Measurements from ENCODE around the gene MRPL54. TPM values are rescaled to one million over a fixed set of nuclear protein-coding genes. Genes with fewer than 3 reads are reported as not detected.

Gene MRPL54
- total RNA-seq = 35.3 and 38.3 TPM in 2 replicates

DNA sequence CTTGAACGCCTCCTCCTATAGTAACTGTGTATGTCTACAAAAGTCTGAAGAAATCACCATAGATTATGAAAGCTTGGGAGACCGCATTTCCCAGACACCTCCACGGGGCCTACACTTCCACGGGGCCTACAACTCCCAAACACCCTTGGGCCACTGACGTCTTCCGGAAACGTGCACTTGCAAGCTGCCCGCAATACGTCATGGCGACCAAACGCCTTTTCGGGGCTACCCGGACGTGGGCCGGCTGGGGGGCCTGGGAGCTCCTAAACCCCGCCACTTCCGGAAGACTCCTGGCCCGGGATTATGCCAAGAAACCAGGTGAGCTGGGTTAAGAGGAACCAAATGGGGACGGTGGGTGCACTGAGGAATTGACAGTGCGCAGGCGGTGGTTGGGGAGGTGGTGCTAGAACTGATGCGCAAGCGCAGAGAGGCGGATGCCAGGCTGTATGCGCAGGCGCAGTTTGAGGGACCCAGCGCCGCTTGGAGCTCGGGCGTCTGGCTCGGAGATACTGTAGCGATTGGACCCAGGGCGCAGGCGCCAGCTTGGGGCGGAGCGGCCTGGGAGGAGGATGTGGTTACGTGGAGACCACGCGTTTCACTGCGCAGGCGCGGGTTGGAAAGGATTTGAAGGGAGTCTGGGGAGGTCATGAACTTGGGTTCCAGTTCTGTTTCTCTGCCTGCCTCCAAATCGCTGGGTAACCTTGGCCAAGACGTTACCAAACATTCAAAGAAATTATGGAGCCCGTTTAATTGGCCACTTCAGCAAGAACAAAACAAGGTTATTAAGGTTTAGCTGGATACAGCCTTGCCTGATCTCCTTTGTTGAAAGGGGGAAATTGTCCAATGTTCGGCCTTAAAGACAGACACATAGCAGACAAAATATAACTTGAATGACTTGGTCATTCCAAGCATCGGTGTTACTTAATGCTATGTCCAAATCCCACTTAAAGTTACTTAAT, at the start of gene MRPL54:
Gene MRPL54, plus strand, starts transcription at position 182 of the 959 bp plus-strand sequence. Its CDS starts 19 bp downstream, at position 201.

DNA sequence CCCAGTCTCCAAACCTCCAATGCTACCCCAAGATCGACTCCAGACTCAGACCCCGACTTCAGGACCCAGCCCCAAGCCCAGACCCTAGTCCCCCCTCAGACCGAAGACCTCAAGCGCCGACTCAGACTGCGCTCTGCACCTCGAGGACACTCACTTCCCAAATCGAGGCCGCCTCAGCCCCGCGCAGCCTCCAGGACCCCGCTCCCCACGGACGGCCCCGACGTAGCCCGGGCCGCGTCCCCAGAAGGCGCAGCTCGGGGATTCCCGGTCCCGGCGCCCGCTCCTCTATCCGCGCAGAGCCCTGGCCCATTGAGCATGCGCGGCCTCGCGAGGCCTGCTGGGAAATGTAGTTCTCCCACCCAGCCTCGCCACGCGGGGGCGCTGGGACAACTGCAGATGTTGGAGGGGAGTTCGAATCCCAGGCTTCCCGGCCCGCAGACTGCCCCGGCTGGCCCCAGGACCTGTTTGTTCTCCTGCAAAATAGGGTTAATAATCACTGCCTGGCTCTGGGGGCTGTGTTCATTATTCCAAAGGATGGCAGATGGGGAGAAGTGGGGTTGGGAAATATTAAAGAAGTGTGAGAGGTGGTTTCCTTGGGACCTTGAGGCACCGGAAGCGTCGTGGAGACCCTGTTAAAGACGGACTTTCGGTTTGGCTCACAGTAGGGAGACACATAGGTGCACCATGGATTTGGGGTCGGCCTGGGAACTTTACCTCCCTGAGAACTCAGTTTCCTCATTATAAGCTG, 926 bp upstream of the MRPL54 start, which contains the start of gene APBA3:
Gene APBA3, minus strand, starts transcription at position 311 of the 748 bp plus-strand sequence. CDS start 1,428 bp downstream, outside the sequence.

DNA sequence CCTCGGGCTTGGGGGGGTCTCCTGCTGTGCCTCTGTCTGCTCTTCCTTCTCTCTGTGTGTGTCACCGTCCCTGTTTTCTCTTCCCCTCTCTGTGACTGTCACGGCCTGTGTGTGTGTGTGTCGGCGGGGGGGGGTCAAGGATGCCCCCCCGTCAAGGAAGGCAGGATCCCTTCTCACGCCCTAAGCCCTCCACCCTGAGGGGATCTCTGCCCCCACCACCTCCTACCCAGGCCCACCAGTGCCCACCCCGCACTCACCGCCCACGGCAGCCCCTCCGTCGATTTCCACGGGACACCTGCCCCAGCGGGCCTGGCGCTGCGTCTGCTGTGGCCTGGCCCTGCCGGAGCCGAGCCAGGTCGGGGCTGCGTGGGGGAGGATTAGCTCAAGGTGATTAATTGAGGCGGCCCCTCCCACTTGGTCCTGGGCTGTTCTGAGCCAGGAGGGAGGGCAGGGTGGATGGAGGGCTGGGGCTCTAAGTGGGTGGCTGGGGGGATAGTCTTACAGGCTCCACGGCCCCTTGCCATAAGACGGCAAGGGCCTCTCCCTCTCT, 9.5 kb downstream of the MRPL54 start, which contains the start of gene RAX2:
Gene RAX2, minus strand, starts transcription at position 323 of the 550 bp plus-strand sequence. CDS start 486 bp downstream, outside the sequence.

DNA sequence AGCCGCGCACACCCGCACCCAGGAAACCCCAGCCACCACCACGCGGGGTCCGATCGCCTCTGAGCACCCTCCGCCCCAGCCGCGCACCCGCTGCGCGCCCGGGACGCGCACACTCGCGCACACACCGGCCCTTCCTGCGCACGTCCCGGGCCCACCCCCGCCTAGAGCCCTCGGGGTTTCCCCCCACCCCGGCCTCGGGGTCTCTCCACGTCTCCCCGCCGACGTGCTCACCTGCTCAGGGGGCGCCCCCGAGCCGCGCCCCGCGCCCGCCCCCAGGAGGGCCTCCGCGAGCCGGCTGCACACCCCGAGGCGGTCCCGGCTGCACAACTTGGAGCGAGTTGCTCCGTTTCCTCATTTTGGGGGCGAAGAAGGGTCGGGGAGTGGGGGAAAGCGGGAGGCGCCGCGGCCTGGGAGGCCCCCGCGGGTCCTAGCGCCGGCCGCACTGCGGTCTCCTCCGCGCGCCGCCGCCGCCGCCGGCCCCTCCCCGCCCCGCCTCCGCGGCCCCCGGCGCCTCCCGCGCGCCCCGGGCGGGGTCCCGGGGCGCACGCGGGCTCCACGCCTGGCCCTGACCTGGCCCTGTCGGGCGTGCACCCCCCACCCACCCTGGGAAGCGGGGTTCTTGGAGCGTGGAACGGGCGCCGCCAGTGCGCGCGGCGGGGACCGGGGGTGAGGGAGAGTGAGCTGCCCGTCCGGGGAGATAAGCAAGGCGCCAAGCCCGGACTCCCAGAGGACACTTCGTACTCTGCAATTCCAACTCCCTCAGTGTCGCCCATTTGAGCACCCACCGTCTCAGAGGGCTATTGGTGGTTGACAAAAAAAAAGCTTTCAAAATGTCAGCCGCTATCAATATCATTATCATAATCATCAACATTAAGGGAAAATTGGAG, 23.7 kb downstream of the MRPL54 start, which contains the start of gene MATK:
Gene MATK, minus strand, starts transcription at position 444 of the 887 bp plus-strand sequence. CDS start 1,246 bp downstream, outside the sequence.

Small RNAs within 50 kb of the gene (small RNA-seq; reads per million reads assigned to genes)
- gene AC005777.1 = not detected

Other genes with a start within 250 kb of the MRPL54 start
- not detected in 2 replicates for gene TEKTIP1, start 223.5 kb upstream of the MRPL54 start, total RNA-seq
- 82.7 and 86.6 TPM in 2 replicates for gene MFSD12, start 205.1 kb upstream of the MRPL54 start, total RNA-seq
- 73.5 and 85.2 TPM in 2 replicates for gene HMG20B, start 189.7 kb upstream of the MRPL54 start, total RNA-seq
- gene GIPC3, start 177.2 kb upstream of the MRPL54 start, total RNA-seq = under 0.01 TPM in 2 replicates
- gene TBXA2R, start 155.8 kb upstream of the MRPL54 start, total RNA-seq = 0.73 and 1.8 TPM in 2 replicates
- 21.7 and 26.4 TPM in 2 replicates for gene CACTIN, start 135.9 kb upstream of the MRPL54 start, total RNA-seq
- 21.7 and 24.0 TPM in 2 replicates for gene PIP5K1C, start 62.2 kb upstream of the MRPL54 start, total RNA-seq
- gene TJP3, start 54.3 kb upstream of the MRPL54 start, total RNA-seq = not detected in 2 replicates
- gene APBA3, start 990 bp upstream of the MRPL54 start, total RNA-seq = 15.1 and 23.1 TPM in 2 replicates
- gene RAX2, start 9.5 kb downstream of the MRPL54 start, total RNA-seq = not detected in 2 replicates
- under 0.01 and 0.98 TPM in 2 replicates for gene MATK, start 23.7 kb downstream of the MRPL54 start, total RNA-seq
- not detected in 2 replicates for gene ZFR2, start 106.4 kb downstream of the MRPL54 start, total RNA-seq
- not detected in 2 replicates for gene ATCAY, start 118.0 kb downstream of the MRPL54 start, total RNA-seq
- not detected in 2 replicates for gene NMRK2, start 170.4 kb downstream of the MRPL54 start, total RNA-seq
- 49.1 and 50.0 TPM in 2 replicates for gene DAPK3, start 208.4 kb downstream of the MRPL54 start, total RNA-seq
- gene EEF2, start 222.8 kb downstream of the MRPL54 start, total RNA-seq = 2,601 and 2,769 TPM in 2 replicates
- gene PIAS4, start 245.1 kb downstream of the MRPL54 start, total RNA-seq = 13.6 and 16.2 TPM in 2 replicates

Measured in subcutaneous preadipocyte (primary cell).